Nephron (organoid): Measurements from ENCODE around the gene XIRP2.

Experiments
- H3K27ac Mint-ChIP-seq, 3 experiments: 2 replicates each; pipeline ENCODE4 v1.8.0; 2020; ENCODE audit warnings: mixed read lengths in 3 of 3, mild to moderate bottlenecking in 2 of 3, moderate library complexity in 1 of 3
- H3K27me3 Mint-ChIP-seq: 2 replicates; pipeline ENCODE4 v1.8.0; 2021; ENCODE audit warnings: low read depth, mild to moderate bottlenecking, moderate library complexity, mixed read lengths
- H3K36me3 Mint-ChIP-seq: 2 replicates; pipeline ENCODE4 v1.8.0; 2020; ENCODE audit warnings: low read depth, mixed read lengths
- H3K4me1 Mint-ChIP-seq: 2 replicates; pipeline ENCODE4 v1.8.0; 2020; ENCODE audit warnings: mixed read lengths
- H3K4me3 Mint-ChIP-seq, 3 experiments: 2 replicates each; pipeline ENCODE4 v1.8.0; 2020; ENCODE audit warnings: mild to moderate bottlenecking in 3 of 3, mixed read lengths in 3 of 3, moderate library complexity in 2 of 3
- H3K9me3 Mint-ChIP-seq: 2 replicates; pipeline ENCODE4 v1.8.0; 2020; ENCODE audit warnings: mixed read lengths
- CTCF ChIP-seq, 3 experiments: fragments of 200-600 bp; sonication (generic); IDR thresholded peaks; one replicate each; pipeline ENCODE4 v1.5.0; 2021; ENCODE audit warnings: antibody characterized with exemption in 3 of 3; ENCODE audit not compliant: unreplicated experiment in 3 of 3

The XIRP2 gene

DNA sequence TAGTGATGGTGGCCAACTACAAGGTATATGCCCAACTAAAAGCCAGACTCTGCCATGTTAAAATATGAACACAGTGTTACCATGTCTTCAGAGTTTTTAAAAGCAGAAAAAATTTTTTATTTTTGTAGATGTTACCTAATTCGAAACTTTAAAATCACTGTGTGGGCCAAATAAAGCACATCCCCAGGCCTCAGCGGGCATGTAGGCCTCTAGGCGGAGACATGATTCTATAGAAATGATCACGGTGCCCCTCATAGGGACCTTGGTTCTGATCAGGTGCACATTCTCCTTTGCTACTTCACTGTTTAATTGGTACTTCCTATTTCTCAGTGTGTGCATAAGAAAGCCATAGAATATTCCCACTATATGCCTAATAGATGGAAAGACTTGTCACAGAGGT lies 349.2 kb downstream of the XIRP2 start:
- Mint-ChIP-seq H3K27ac (no peak overlapping the region), H3K4me3 (no peak overlapping the region), H3K36me3 (no peaks in the 10 kb centered on the region), H3K27me3 (no peaks in the 10 kb centered on the region), H3K9me3 (no peaks in the 10 kb centered on the region), H3K4me1 (no peaks in the 10 kb centered on the region)
- no peak for TF ChIP-seq CTCF (IDR thresholded peaks at IDR 0.05; ENCODE audit: unreplicated experiment in 3 of 3)

- Mint-ChIP-seq H3K4me1 (no peaks in the 10 kb centered on the region), H3K27ac (no peak overlapping the region), H3K4me3 (no peak overlapping the region), H3K36me3 (no peaks in the 10 kb centered on the region), H3K9me3 (no peaks in the 10 kb centered on the region), H3K27me3 (no peaks in the 10 kb centered on the region)
- no peak for TF ChIP-seq CTCF (IDR thresholded peaks at IDR 0.05; ENCODE audit: unreplicated experiment in 3 of 3)
Observed at GRCh38 chr2:167240671-167241070, 352.4 kb downstream of the XIRP2 start.

DNA sequence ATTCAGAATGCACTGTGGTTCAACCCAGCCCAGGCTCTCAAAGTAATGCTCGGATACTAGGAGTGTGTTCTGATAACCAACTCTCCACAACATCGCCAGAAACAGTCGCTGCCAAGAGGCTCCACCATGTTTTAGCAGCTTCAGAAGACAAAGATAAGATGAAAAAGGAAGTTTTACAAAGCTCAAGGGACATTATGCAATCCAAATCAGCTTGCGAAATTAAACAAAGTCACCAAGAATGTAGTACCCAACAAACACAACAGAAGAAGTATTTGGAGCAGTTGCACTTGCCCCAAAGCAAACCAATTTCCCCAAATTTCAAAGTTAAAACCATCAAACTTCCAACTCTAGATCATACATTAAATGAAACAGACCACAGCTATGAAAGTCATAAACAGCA lies 360.9 kb downstream of the XIRP2 start:
- H3K9me3 Mint-ChIP-seq, result peaks cover 12% of the 10 kb centered on the region
- TF ChIP-seq CTCF (IDR thresholded peaks at IDR 0.05; ENCODE audit: unreplicated experiment in 3 of 3), result no peak
- no peak overlapping the region for H3K27ac Mint-ChIP-seq
- H3K4me1 Mint-ChIP-seq, result no peaks in the 10 kb centered on the region
- H3K27me3 Mint-ChIP-seq, result no peaks in the 10 kb centered on the region
- H3K4me3 Mint-ChIP-seq, result no peak overlapping the region
- no peaks in the 10 kb centered on the region for H3K36me3 Mint-ChIP-seq

DNA sequence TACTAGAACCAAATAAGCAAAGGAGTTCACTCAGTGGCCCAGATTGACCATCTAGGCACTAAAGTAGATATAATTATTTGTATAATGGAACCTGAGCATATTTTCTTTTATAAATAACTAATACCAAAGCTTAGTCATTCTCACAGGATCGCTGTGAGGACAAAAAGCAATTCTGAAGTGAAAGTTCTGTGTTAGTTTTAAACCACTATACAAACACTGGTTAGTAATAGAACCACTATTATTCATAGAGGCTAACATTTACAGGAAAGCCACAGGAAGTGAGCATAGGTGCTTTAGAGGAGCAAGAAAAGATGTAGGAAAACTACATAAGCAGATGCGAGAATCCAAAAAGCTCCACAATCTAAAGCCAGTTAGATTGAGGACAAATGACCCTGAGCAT lies 364.7 kb downstream of the XIRP2 start:
- Mint-ChIP-seq H3K4me3 (no peak overlapping the region), H3K9me3 (peaks cover 9% of the 10 kb centered on the region), H3K4me1 (peaks cover under 1% of the 10 kb centered on the region), H3K27me3 (no peaks in the 10 kb centered on the region), H3K27ac (no peak overlapping the region), H3K36me3 (no peaks in the 10 kb centered on the region)
- no peak for TF ChIP-seq CTCF (IDR thresholded peaks at IDR 0.05; ENCODE audit: unreplicated experiment in 3 of 3)

GRCh38 chr2:167254721-167255120 lies 366.4 kb downstream of the XIRP2 start:
- H3K27me3 Mint-ChIP-seq, result no peaks in the 10 kb centered on the region
- H3K4me3 Mint-ChIP-seq, result no peak overlapping the region
- H3K9me3 Mint-ChIP-seq, result no peaks in the 10 kb centered on the region
- peaks cover 11% of the 10 kb centered on the region for H3K4me1 Mint-ChIP-seq
- H3K36me3 Mint-ChIP-seq, result no peaks in the 10 kb centered on the region
- no peak overlapping the region for H3K27ac Mint-ChIP-seq
- TF ChIP-seq CTCF (IDR thresholded peaks at IDR 0.05; ENCODE audit: unreplicated experiment in 3 of 3), result no peak

DNA sequence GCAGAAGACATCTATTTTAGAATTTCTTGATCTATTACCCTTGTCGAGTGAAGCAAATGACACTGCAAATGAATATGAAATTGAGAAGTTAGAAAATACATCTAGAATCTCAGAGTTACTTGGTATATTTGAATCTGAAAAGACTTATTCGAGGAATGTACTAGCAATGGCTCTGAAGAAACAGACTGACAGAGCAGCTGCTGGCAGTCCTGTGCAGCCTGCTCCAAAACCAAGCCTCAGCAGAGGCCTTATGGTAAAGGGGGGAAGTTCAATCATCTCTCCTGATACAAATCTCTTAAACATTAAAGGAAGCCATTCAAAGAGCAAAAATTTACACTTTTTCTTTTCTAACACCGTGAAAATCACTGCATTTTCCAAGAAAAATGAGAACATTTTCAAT lies 370.4 kb downstream of the XIRP2 start:
- no peak overlapping the region for H3K4me3 Mint-ChIP-seq
- no peaks in the 10 kb centered on the region for H3K36me3 Mint-ChIP-seq
- no peak for TF ChIP-seq CTCF (IDR thresholded peaks at IDR 0.05; ENCODE audit: unreplicated experiment in 3 of 3)
- peaks cover 11% of the 10 kb centered on the region for H3K4me1 Mint-ChIP-seq
- H3K27me3 Mint-ChIP-seq, result no peaks in the 10 kb centered on the region
- H3K9me3 Mint-ChIP-seq, result no peaks in the 10 kb centered on the region
- H3K27ac Mint-ChIP-seq, result no peak overlapping the region
